ENCODE results near the gene SLC35F4.
"Not testable (repeated sequence)": the region's sequence is repeated elsewhere in the genome, so short reads cannot be mapped to it uniquely, and the experiment has no call there.

The SLC35F4 gene

DNA sequence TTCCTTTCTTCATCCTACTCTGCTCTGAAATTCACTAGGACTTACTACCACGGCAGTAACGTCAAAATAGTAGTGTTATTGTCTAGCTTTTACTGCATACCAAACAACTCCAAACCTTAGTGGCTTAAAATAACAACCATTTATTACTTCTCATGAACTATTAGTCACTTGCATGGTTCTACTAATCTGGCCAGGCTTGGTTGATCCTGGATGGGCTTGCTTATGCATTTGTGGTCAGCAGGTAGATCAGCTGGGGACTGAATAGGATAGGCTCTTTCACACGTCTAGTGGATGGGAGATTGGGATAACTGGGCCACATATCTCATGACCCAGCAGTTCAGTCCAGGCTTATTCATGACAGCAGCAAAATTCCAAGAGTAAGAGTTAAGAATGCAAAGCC is 9.4 kb upstream of the SLC35F4 start:
- Histone ChIP-seq H3K27me3 (ENCODE audit: control insufficient read depth in 1 of 2, insufficient read depth in 2 of 2, low read length in 2 of 2) (no peaks in the 10 kb centered on the region), H3K9me3 (ENCODE audit: control insufficient read depth in 2 of 2, low read length in 2 of 2) (peaks cover 0 to 7% of the 10 kb centered on the region in 2 donors), H3K4me1 (ENCODE audit: control insufficient read depth, insufficient read depth, low read length) (no peaks in the 10 kb centered on the region), H3K36me3 (ENCODE audit: control insufficient read depth in 2 of 2, insufficient read depth in 2 of 2, low read length in 2 of 2) (no peaks in the 10 kb centered on the region), H3K27ac (ENCODE audit: low read length) (no peak overlapping the region), H3K4me3 (ENCODE audit: low read length in 2 of 2) (no peak overlapping the region), H3K9ac (ENCODE audit: low read length in 2 of 2) (no peak overlapping the region)

DNA sequence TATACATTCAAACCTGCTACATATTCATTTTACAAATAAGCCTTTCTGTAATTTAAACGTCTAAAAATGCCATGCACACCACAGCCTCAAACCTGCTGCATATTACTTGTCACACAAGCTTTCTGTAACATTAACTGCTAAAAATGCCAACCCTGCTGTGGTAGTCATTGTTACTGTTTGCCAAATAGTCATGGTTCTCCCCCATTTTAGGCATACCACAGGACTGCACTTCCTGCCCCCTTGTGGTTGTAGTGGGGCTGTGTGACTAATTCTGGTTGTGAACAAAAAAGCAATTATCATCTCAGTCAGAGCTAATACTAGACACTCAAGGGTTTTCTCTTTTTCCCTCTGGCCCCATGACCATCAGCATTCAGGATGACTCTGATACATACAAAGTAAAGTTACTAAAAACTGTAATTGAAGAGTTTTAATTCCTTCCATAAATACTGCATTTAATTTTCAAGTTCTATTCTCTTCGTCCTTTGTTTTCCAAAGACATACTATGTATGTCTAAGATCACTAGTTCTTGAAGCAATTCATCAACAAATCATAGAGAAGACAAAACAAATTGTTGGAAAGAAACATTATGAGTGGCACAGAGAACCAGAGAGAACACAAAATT is 5.7 kb upstream of the SLC35F4 start:
- Histone ChIP-seq H3K27me3 (ENCODE audit: control insufficient read depth in 1 of 2, insufficient read depth in 2 of 2, low read length in 2 of 2) (peaks cover 1 to 2% of the 10 kb centered on the region in 2 donors), H3K27ac (ENCODE audit: low read length) (no peak overlapping the region), H3K36me3 (ENCODE audit: control insufficient read depth in 2 of 2, insufficient read depth in 2 of 2, low read length in 2 of 2) (no peaks in the 10 kb centered on the region), H3K4me3 (ENCODE audit: low read length in 2 of 2) (no peak overlapping the region), H3K9me3 (ENCODE audit: control insufficient read depth in 2 of 2, low read length in 2 of 2) (no peaks in the 10 kb centered on the region), H3K9ac (ENCODE audit: low read length in 2 of 2) (no peak overlapping the region), H3K4me1 (ENCODE audit: control insufficient read depth, insufficient read depth, low read length) (no peaks in the 10 kb centered on the region)

DNA sequence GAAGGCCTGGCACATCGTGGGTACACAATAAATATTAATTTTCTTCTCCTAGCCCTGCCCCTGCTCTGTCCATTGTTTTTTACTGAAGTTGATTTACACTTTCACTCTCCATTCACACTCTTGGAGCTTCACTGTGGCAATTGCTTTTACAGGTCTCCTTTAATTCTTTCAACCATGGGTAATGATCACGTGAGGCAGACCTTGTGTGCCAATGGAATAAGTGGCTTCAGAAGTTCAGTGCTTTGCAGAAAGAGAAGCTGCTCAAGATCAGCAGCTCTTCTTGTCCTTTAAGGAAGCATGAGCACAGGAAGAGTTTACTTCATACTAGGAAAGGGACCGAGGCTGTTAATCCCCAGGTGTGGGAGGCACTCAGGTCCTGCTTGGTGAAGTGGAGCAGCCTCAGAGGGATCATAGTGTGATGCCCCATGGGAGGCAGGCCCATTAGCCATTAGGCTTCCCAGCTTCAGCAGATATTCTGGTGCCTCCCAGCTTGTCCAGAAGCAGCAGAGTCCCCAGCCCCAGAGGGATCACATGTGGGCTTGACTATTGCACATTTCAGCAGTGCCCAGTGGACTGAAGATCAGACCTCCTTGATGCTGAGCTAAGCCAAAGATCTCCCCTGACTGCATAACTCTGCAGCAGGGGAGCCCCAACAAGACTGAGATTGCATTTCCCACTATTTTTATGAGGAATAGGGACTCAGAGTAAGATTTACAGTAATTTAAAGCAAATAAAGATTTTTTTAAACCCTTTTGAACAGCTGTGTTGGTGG is 5.0 kb upstream of the SLC35F4 start:
- no peaks in the 10 kb centered on the region for H3K9me3 ChIP-seq (ENCODE audit: control insufficient read depth in 2 of 2, low read length in 2 of 2)
- H3K9ac ChIP-seq (ENCODE audit: low read length in 2 of 2) = no peak overlapping the region
- no peak overlapping the region for H3K4me3 ChIP-seq (ENCODE audit: low read length in 2 of 2)
- H3K27me3 ChIP-seq (ENCODE audit: control insufficient read depth in 1 of 2, insufficient read depth in 2 of 2, low read length in 2 of 2) = peaks cover 4 to 7% of the 10 kb centered on the region in 2 donors
- H3K4me1 ChIP-seq (ENCODE audit: control insufficient read depth, insufficient read depth, low read length) = peaks cover 2% of the 10 kb centered on the region
- no peaks in the 10 kb centered on the region for H3K36me3 ChIP-seq (ENCODE audit: control insufficient read depth in 2 of 2, insufficient read depth in 2 of 2, low read length in 2 of 2)
- no peak overlapping the region for H3K27ac ChIP-seq (ENCODE audit: low read length)

DNA sequence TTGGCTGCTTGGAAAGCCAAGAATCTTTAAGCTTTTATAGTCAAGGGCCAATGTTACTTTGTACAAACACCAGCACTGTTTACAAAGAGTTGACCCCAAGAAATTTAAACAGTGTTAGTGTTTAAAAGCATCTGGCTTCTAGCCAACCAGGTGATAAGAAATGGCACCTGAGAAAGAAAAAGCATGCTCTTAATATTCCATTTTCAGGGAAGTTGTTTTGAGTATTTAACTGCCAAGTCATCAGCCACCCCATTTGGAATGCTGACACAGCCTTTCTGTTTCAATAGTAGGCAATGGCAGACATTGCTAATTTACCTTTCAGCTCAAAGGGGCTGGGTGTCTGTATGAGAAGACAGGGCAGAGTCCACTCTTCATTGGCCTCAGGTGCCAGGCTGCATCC is 3.7 kb upstream of the SLC35F4 start:
- peaks cover 7 to 18% of the 10 kb centered on the region in 2 donors for H3K27me3 ChIP-seq (ENCODE audit: control insufficient read depth in 1 of 2, insufficient read depth in 2 of 2, low read length in 2 of 2)
- H3K36me3 ChIP-seq (ENCODE audit: control insufficient read depth in 2 of 2, insufficient read depth in 2 of 2, low read length in 2 of 2) = no peaks in the 10 kb centered on the region
- no peak overlapping the region for H3K27ac ChIP-seq (ENCODE audit: low read length)
- H3K4me1 ChIP-seq (ENCODE audit: control insufficient read depth, insufficient read depth, low read length) = peaks cover 6% of the 10 kb centered on the region
- H3K9me3 ChIP-seq (ENCODE audit: control insufficient read depth in 2 of 2, low read length in 2 of 2) = no peaks in the 10 kb centered on the region
- H3K4me3 ChIP-seq (ENCODE audit: low read length in 2 of 2) = no peak overlapping the region
- no peak overlapping the region for H3K9ac ChIP-seq (ENCODE audit: low read length in 2 of 2)

DNA sequence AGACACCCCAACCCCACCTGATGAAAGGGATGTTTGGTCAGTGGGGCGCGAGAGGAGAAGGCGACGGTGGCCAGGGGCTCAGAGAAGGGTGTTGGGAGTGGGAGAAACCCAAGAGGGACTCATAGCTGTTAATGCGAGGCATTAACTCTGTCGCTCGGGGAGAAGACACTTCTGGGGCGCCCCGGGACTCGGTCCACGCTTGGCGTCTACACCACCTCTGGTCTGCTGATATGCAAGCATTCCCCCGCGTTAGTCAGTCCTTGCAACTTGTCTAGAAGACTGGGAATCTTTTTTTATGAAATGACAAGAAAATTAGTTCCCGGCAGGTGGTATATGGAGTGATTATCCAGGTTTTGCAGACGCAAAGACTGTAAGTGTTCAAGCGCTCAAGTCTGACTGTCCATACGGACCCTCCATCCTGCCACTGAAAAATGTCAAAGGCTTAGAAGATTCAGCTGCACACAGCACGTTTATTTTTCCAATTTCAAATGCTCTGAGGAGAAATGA is 360 bp upstream of the SLC35F4 start:
- H3K27ac ChIP-seq (ENCODE audit: low read length) = no peak overlapping the region
- H3K4me1 ChIP-seq (ENCODE audit: control insufficient read depth, insufficient read depth, low read length) = peaks cover 6% of the 10 kb centered on the region
- H3K27me3 ChIP-seq (ENCODE audit: control insufficient read depth in 1 of 2, insufficient read depth in 2 of 2, low read length in 2 of 2) = peaks cover 16 to 23% of the 10 kb centered on the region in 2 donors
- no peaks in the 10 kb centered on the region for H3K36me3 ChIP-seq (ENCODE audit: control insufficient read depth in 2 of 2, insufficient read depth in 2 of 2, low read length in 2 of 2)
- no peaks in the 10 kb centered on the region for H3K9me3 ChIP-seq (ENCODE audit: control insufficient read depth in 2 of 2, low read length in 2 of 2)
- no peak overlapping the region for H3K9ac ChIP-seq (ENCODE audit: low read length in 2 of 2)
- H3K4me3 ChIP-seq (ENCODE audit: low read length in 2 of 2) = no peak overlapping the region

DNA sequence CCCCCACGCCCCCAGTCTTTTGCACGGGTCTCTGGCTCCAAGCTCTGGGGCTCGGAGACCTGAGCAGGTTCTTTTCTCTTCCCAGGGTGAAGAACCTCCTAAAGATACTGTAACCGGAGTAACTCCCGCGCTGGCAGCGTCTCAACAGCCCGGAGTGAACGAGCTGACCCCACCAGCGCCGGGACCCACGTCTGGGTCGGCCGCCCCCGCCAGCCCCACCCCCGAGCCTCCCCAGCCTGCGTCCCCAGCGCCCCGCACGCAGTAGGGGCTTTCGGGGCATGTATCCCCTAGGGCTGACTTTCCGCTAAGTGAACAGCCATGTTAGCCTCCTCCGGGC is 858 bp downstream of the SLC35F4 start:
- no peak overlapping the region for H3K9ac ChIP-seq (ENCODE audit: low read length in 2 of 2)
- no peak overlapping the region for H3K27ac ChIP-seq (ENCODE audit: low read length)
- no peaks in the 10 kb centered on the region for H3K9me3 ChIP-seq (ENCODE audit: control insufficient read depth in 2 of 2, low read length in 2 of 2)
- peaks cover 6% of the 10 kb centered on the region for H3K4me1 ChIP-seq (ENCODE audit: control insufficient read depth, insufficient read depth, low read length)
- H3K36me3 ChIP-seq (ENCODE audit: control insufficient read depth in 2 of 2, insufficient read depth in 2 of 2, low read length in 2 of 2) = no peaks in the 10 kb centered on the region
- H3K27me3 ChIP-seq (ENCODE audit: control insufficient read depth in 1 of 2, insufficient read depth in 2 of 2, low read length in 2 of 2) = peaks cover 16 to 23% of the 10 kb centered on the region in 2 donors
- H3K4me3 ChIP-seq (ENCODE audit: low read length in 2 of 2) = peak overlapping the region in 1 of 2 donors; percentile 47

DNA sequence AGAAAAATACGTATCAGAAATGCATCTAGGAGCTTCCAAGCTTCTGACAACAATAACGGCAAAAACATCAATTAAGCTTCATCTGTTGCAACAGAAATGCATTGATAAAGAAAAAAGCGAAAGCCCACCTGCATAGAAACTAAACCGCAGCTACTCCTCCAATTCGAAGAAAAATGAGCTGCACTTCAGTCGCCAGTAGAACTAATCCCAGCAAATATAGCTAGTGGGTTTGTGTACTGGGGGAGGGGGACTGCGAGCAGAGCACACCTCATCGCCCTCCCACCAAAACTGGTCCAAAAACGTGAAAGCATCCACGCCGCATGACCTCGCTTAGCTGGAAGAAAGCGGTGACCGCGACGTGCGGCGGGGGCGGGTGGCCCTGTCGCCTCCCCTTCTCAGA is 1.2 kb downstream of the SLC35F4 start:
- no peak overlapping the region for H3K27ac ChIP-seq (ENCODE audit: low read length)
- no peaks in the 10 kb centered on the region for H3K9me3 ChIP-seq (ENCODE audit: control insufficient read depth in 2 of 2, low read length in 2 of 2)
- H3K9ac ChIP-seq (ENCODE audit: low read length in 2 of 2) = no peak overlapping the region
- no peaks in the 10 kb centered on the region for H3K36me3 ChIP-seq (ENCODE audit: control insufficient read depth in 2 of 2, insufficient read depth in 2 of 2, low read length in 2 of 2)
- no peak overlapping the region for H3K4me3 ChIP-seq (ENCODE audit: low read length in 2 of 2)
- H3K4me1 ChIP-seq (ENCODE audit: control insufficient read depth, insufficient read depth, low read length) = peaks cover 6% of the 10 kb centered on the region
- H3K27me3 ChIP-seq (ENCODE audit: control insufficient read depth in 1 of 2, insufficient read depth in 2 of 2, low read length in 2 of 2) = peaks cover 16 to 23% of the 10 kb centered on the region in 2 donors

DNA sequence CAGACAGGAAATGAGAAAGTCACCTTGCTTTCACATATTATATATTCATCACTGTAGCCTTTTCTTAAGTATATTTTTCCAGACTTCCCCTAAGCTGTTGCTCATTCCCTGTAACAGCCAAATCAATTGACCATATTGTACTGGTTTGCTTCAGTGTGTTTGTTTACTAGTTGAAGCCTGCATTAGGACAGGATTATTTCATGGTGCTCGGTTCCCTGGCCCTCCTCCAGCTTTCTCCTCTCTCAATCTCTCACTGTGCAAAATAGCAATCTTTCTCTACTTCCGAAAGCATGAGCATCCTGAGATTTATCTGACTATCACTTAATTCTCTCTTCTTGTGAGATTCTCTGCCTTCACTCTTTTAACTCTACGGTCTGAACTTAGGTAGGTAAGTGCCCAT is 2.4 kb downstream of the SLC35F4 start:
- H3K27me3 ChIP-seq (ENCODE audit: control insufficient read depth in 1 of 2, insufficient read depth in 2 of 2, low read length in 2 of 2) = peaks cover 16 to 23% of the 10 kb centered on the region in 2 donors

DNA sequence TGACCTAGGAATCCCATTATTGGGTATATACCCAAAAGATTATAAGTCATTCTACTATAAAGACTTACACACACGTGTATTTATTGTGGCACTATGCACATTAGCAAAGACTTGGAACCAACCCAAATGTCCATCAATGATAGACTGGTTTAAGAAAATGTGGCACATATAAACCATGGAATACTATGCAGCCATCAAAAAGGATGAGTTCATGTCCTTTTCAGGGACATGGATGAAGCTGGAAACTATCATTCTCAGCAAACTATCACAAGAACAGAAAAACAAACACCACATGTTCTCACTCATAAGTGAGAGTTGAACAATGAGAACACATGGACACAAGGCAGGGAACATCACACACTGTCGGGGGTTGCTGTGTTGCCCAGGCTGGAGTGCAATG is 10.2 kb downstream of the SLC35F4 start:
- not testable (repeated sequence) for H3K4me3 ChIP-seq (ENCODE audit: low read length in 2 of 2); H3K9me3 ChIP-seq (ENCODE audit: control insufficient read depth in 2 of 2, low read length in 2 of 2); H3K9ac ChIP-seq (ENCODE audit: low read length in 2 of 2); H3K27me3 ChIP-seq (ENCODE audit: control insufficient read depth in 1 of 2, insufficient read depth in 2 of 2, low read length in 2 of 2); H3K36me3 ChIP-seq (ENCODE audit: control insufficient read depth in 2 of 2, insufficient read depth in 2 of 2, low read length in 2 of 2); H3K27ac ChIP-seq (ENCODE audit: low read length); H3K4me1 ChIP-seq (ENCODE audit: control insufficient read depth, insufficient read depth, low read length)

More for the DNA sequence above, 2.4 kb downstream of the SLC35F4 start:
- Histone ChIP-seq H3K27ac (ENCODE audit: low read length) (no peak overlapping the region), H3K4me3 (ENCODE audit: low read length in 2 of 2) (no peak overlapping the region), H3K9me3 (ENCODE audit: control insufficient read depth in 2 of 2, low read length in 2 of 2) (no peaks in the 10 kb centered on the region), H3K4me1 (ENCODE audit: control insufficient read depth, insufficient read depth, low read length) (peaks cover 6% of the 10 kb centered on the region), H3K36me3 (ENCODE audit: control insufficient read depth in 2 of 2, insufficient read depth in 2 of 2, low read length in 2 of 2) (no peaks in the 10 kb centered on the region), H3K9ac (ENCODE audit: low read length in 2 of 2) (no peak overlapping the region)

DNA sequence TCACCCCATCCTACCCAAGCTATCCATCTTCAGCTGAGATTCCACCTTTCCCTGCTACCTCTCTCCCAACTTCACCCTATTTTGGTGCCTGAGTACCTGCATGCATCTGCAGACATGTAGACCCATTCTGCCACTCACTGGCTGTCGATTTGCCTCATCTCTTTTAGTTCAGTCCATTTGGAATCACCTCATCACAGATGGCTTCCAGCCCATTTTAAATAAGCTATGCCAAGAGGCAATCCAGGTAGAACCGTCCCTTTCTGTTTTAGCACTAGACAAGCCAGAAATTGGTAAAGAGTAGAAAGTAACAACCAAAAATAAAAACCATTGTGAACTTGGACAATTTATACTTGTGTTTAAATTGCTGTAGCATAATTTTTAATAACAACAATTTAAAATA is 11.3 kb downstream of the SLC35F4 start:
- H3K4me3 ChIP-seq (ENCODE audit: low read length in 2 of 2) = no peak overlapping the region
- no peaks in the 10 kb centered on the region for H3K36me3 ChIP-seq (ENCODE audit: control insufficient read depth in 2 of 2, insufficient read depth in 2 of 2, low read length in 2 of 2)
- H3K27me3 ChIP-seq (ENCODE audit: control insufficient read depth in 1 of 2, insufficient read depth in 2 of 2, low read length in 2 of 2) = peaks cover 0 to 2% of the 10 kb centered on the region in 2 donors
- H3K4me1 ChIP-seq (ENCODE audit: control insufficient read depth, insufficient read depth, low read length) = no peaks in the 10 kb centered on the region
- H3K27ac ChIP-seq (ENCODE audit: low read length) = no peak overlapping the region
- no peaks in the 10 kb centered on the region for H3K9me3 ChIP-seq (ENCODE audit: control insufficient read depth in 2 of 2, low read length in 2 of 2)
- H3K9ac ChIP-seq (ENCODE audit: low read length in 2 of 2) = no peak overlapping the region

DNA sequence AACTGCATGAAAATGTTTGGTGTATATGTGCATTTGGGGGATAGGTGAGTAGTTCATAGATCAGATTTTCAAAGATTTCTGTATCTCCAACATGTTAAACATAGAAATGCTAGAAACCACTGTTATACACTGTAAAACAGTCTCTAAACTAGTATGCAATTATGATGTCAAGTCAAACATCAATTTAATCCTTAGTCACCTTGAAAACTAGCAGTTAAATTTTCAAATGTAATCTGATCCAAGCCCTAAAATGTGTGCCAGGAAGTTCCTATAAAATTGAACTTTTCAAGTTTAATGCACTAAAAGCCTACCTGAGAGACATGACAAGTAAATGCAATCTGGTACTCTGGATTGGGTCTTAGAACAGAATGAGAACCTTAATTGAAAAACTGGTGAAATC is 14.5 kb downstream of the SLC35F4 start:
- Histone ChIP-seq H3K9ac (ENCODE audit: low read length in 2 of 2) (no peak overlapping the region), H3K36me3 (ENCODE audit: control insufficient read depth in 2 of 2, insufficient read depth in 2 of 2, low read length in 2 of 2) (no peaks in the 10 kb centered on the region), H3K27me3 (ENCODE audit: control insufficient read depth in 1 of 2, insufficient read depth in 2 of 2, low read length in 2 of 2) (peaks cover 0 to 2% of the 10 kb centered on the region in 2 donors), H3K27ac (ENCODE audit: low read length) (no peak overlapping the region), H3K9me3 (ENCODE audit: control insufficient read depth in 2 of 2, low read length in 2 of 2) (no peaks in the 10 kb centered on the region), H3K4me3 (ENCODE audit: low read length in 2 of 2) (no peak overlapping the region), H3K4me1 (ENCODE audit: control insufficient read depth, insufficient read depth, low read length) (no peaks in the 10 kb centered on the region)
